HFFc6 (cell line): ENCODE results near the gene EIF2B4. TPM values are rescaled to one million over a fixed set of nuclear protein-coding genes. Genes with fewer than 3 reads are reported as not detected.
A peak's percentile ranks its signal among the peaks of the same experiment; 100 is the strongest.

Experiments
- DNase-seq: peaks from one replicate; pipeline ENCODE4 v3.0.0-alpha.2; 2018
- H3K27ac Mint-ChIP-seq: 2 replicates; pipeline ENCODE4 v1.8.0; 2020; ENCODE audit warnings: mild to moderate bottlenecking, mixed read lengths
- H3K27me3 Mint-ChIP-seq: 2 replicates; pipeline ENCODE4 v1.8.0; 2021; ENCODE audit warnings: mild to moderate bottlenecking, moderate library complexity, mixed read lengths; ENCODE audit not compliant: insufficient read depth
- H3K36me3 Mint-ChIP-seq: 2 replicates; pipeline ENCODE4 v1.8.0; 2021; ENCODE audit warnings: low read depth, mixed read lengths
- H3K4me1 Mint-ChIP-seq: 2 replicates; pipeline ENCODE4 v1.8.0; 2020; ENCODE audit warnings: low read depth, mixed read lengths
- H3K4me3 Mint-ChIP-seq: 2 replicates; pipeline ENCODE4 v1.8.0; 2020; ENCODE audit warnings: mild to moderate bottlenecking, moderate library complexity, mixed read lengths
- H3K9me3 Mint-ChIP-seq: 2 replicates; pipeline ENCODE4 v1.8.0; 2020; ENCODE audit warnings: mild to moderate bottlenecking, mixed read lengths
- CTCF ChIP-seq: fragments of 200-600 bp; sonication (generic); IDR thresholded peaks from 2 replicates; pipeline ENCODE4 v1.5.0; 2021; ENCODE audit warnings: antibody characterized with exemption, mild to moderate bottlenecking
- total RNA-seq, 6 experiments: library from RNA; stranded (reverse); fragmentation: NEBNext Ultra II Directional; extraction: Animal tissue kit (Norgen Biotek cat#: 25700); gene quantifications; 2 replicates in 1 of 6; 3 replicates in 5 of 6; pipeline ENCODE4 v1.2.3, GENCODE V29; 2021

Gene EIF2B4
- total RNA-seq, 6 experiments from 2014 or later = 44.5 to 48.4 (median 45.8) TPM

- no peaks in the 10 kb centered on the region; the same call in 1 of the 2 replicates for H3K27me3 Mint-ChIP-seq
- DNase-seq = no peak
- H3K9me3 Mint-ChIP-seq = peaks cover 4% of the 10 kb centered on the region
- peaks cover 10% of the 10 kb centered on the region for H3K36me3 Mint-ChIP-seq
- H3K4me1 Mint-ChIP-seq = peaks cover 30% of the 10 kb centered on the region
- H3K27ac Mint-ChIP-seq = peak overlapping the region; percentile 58
- peak overlapping the region; percentile 90 for H3K4me3 Mint-ChIP-seq
- no peak for TF ChIP-seq CTCF
Observed at GRCh38 chr2:27408601-27409320, 38.6 kb upstream of the EIF2B4 start.

- DNase-seq = peak; percentile 39
- peak overlapping the region; percentile 90 for H3K4me3 Mint-ChIP-seq
- H3K4me1 Mint-ChIP-seq = peaks cover 30% of the 10 kb centered on the region
- peak; percentile 82 for TF ChIP-seq CTCF
- peaks cover 10% of the 10 kb centered on the region for H3K36me3 Mint-ChIP-seq
- peaks cover 4% of the 10 kb centered on the region for H3K9me3 Mint-ChIP-seq
- no peaks in the 10 kb centered on the region; the same call in 1 of the 2 replicates for H3K27me3 Mint-ChIP-seq
- peak overlapping the region; percentile 58 for H3K27ac Mint-ChIP-seq
Observed at GRCh38 chr2:27407798-27408491, 37.8 kb upstream of the EIF2B4 start.

GRCh38 chr2:27400348-27401135, 30.4 kb upstream of the EIF2B4 start:
- H3K9me3 Mint-ChIP-seq = no peaks in the 10 kb centered on the region
- H3K27ac Mint-ChIP-seq = no peak overlapping the region; the same call in 1 of the 2 replicates
- 0 out of 2 replicates have a peak, but pooled peaks cover 3% of the 10 kb centered on the region for H3K27me3 Mint-ChIP-seq
- no peak for DNase-seq
- H3K4me1 Mint-ChIP-seq = peaks cover 16% of the 10 kb centered on the region
- TF ChIP-seq CTCF = no peak
- no peak overlapping the region for H3K4me3 Mint-ChIP-seq
- peaks cover 5% of the 10 kb centered on the region; the same call in 1 of the 2 replicates for H3K36me3 Mint-ChIP-seq

GRCh38 chr2:27398962-27399361, 28.8 kb upstream of the EIF2B4 start:
- Mint-ChIP-seq H3K36me3 (peaks cover 5% of the 10 kb centered on the region; the same call in 1 of the 2 replicates), H3K27ac (no peak overlapping the region; the same call in 1 of the 2 replicates), H3K4me1 (peaks cover 16% of the 10 kb centered on the region), H3K27me3 (0 out of 2 replicates have a peak, but pooled peaks cover 3% of the 10 kb centered on the region), H3K9me3 (no peaks in the 10 kb centered on the region), H3K4me3 (no peak overlapping the region)
- no peak for TF ChIP-seq CTCF
- DNase-seq = no peak

GRCh38 chr2:27393225-27393624, 23.1 kb upstream of the EIF2B4 start:
- Mint-ChIP-seq H3K27ac (no peak overlapping the region), H3K36me3 (peaks cover 5% of the 10 kb centered on the region; the same call in 1 of the 2 replicates), H3K4me1 (peaks cover 16% of the 10 kb centered on the region), H3K4me3 (no peak overlapping the region), H3K27me3 (0 out of 2 replicates have a peak, but pooled peaks cover 3% of the 10 kb centered on the region), H3K9me3 (no peaks in the 10 kb centered on the region)
- DNase-seq = no peak
- TF ChIP-seq CTCF = no peak
